GM12865 (cell line): Measurements from ENCODE around the gene DCN.

ENCODE experiments used
- DNase-seq: peaks from one replicate; pipeline ENCODE4 v3.0.0; 2010; ENCODE audit warnings: low read depth
- H3K4me3 ChIP-seq: 2 replicates; pipeline ENCODE4 v1.5.1; 2011; ENCODE audit warnings: mild to moderate bottlenecking, low read depth, low read length, control low read depth
- TF ChIP-seq, protein P1 (sequence below): IDR thresholded peaks from 2 replicates; pipeline ENCODE4 v1.5.1; 2011; ENCODE audit warnings: low read length, control low read depth, low read depth, inconsistent platforms; ENCODE audit not compliant: insufficient read depth; ENCODE audit errors: missing control alignments

The DCN gene

DNA sequence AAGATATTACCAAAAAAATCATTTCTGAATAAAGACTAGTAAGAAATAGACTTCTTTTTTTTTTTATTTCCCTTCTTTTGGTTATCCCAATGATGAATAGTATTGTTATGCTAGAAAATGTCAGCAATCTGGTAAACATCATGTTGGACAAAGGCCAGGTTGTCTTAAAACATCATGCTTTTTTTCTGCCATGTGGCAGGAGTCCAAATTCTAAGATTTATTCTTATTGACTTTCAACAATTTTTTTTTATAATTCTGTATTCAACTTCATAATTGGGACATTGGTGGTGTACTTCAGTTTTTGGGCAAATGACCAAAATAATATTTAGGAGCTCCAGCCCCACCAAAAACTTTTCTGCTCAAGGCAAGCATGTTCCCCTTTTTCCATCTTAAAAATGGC is 10.5 kb downstream of the DCN start:
- no peak overlapping the region for H3K4me3 ChIP-seq
- no peak for DNase-seq
- TF ChIP-seq, protein P1, sequence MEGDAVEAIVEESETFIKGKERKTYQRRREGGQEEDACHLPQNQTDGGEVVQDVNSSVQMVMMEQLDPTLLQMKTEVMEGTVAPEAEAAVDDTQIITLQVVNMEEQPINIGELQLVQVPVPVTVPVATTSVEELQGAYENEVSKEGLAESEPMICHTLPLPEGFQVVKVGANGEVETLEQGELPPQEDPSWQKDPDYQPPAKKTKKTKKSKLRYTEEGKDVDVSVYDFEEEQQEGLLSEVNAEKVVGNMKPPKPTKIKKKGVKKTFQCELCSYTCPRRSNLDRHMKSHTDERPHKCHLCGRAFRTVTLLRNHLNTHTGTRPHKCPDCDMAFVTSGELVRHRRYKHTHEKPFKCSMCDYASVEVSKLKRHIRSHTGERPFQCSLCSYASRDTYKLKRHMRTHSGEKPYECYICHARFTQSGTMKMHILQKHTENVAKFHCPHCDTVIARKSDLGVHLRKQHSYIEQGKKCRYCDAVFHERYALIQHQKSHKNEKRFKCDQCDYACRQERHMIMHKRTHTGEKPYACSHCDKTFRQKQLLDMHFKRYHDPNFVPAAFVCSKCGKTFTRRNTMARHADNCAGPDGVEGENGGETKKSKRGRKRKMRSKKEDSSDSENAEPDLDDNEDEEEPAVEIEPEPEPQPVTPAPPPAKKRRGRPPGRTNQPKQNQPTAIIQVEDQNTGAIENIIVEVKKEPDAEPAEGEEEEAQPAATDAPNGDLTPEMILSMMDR: no peak

DNA sequence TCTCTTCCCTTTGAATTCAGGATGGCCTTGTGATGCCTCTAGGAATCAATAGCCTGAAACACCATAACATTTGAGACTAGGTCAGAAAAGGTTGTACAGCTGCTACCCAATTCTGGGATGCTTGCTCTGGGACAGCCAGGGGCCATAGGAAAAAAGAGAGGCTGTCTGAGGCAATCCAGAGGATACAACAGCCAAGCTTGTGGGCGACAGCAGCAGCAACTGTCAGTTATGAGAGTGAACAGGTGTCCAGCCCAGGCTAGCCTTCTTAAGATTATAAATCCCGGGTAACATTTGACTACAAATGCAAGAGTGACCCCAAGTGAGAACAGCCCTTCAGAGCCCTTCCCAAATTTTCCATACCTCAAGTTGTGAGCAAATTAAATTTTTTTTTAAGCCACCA is 11.1 kb downstream of the DCN start:
- DNase-seq: no peak
- H3K4me3 ChIP-seq: no peak overlapping the region
- TF ChIP-seq, protein P1: no peak

DNA sequence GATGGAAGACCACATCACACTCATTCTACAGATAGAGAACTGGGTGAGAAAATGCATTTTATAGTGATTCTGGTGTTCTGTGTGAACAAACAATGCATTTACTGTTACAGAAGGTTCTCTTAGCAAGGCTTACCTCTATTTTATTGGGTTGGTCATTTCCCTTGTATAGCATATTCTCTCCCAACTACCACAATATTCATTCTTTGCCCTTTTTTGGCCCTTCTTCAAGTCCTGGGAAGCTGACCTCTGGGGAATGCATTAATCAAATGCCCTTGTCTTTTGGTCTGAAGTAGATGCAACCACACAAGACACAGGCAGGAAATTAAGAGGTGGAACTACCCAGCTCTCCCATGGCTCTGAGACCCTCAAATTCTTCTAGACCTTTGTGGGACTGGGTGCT is 19.5 kb downstream of the DCN start:
- TF ChIP-seq, protein P1: no peak
- DNase-seq: no peak
- H3K4me3 ChIP-seq: no peak overlapping the region

DNA sequence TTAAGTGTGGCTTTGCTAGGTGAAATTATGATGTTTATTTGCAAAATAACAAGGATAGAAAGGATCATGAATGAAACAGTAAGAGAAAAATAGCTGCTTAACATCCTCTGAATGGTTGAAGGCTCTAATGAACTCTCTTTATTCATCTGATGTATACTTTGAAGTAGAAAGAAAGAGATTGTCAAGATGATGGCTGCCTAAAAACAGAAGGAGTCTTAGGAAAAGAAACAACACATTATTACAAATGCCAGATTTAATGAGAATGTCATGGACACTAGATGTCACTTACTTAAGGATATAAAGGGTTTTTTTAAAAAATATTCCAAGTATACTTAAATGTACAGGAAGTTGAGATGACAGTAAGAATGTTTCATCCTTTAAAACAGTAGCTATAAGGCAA is 21.6 kb downstream of the DCN start:
- TF ChIP-seq, protein P1: no peak
- H3K4me3 ChIP-seq: no peak overlapping the region
- no peak for DNase-seq

DNA sequence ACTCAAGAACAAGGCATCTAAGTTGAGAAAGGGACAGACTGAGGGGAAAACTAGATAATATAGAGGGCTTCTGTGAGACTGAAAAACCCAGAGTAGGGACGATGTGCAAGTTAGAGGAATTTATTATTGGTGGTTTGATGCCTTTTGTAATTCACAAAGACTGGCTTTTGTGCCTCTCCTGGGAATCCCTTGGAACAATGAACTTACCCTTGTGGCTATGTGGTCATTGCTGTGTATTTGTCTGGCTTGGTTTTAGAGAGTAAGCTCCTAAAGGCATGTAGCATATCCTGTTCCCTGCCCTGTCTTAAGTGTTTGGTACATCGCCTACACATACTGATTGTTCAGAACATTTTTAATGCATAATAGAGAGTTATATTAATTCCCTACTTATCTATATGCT is 26.6 kb downstream of the DCN start:
- DNase-seq: no peak
- no peak overlapping the region for H3K4me3 ChIP-seq
- TF ChIP-seq, protein P1: no peak

DNA sequence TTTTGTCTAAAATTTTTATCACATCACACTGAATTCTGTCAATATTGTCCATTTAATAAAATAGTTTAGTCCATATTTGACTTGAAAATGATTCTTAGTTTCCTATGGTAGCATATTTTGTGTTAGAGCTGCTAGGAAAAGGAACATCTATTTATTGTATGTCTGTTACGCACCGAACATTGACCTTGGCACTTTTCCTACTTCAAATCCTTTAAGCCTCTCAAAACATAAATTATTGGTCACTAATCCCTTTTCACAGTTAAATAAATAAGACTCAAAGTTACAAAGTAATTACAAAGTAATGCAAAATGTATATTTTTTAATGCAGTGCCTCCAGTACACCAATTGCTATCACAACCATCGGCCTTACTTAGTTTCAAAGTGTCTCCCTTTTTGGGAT is 28.5 kb downstream of the DCN start:
- no peak for DNase-seq
- TF ChIP-seq, protein P1: no peak
- H3K4me3 ChIP-seq: no peak overlapping the region

DNA sequence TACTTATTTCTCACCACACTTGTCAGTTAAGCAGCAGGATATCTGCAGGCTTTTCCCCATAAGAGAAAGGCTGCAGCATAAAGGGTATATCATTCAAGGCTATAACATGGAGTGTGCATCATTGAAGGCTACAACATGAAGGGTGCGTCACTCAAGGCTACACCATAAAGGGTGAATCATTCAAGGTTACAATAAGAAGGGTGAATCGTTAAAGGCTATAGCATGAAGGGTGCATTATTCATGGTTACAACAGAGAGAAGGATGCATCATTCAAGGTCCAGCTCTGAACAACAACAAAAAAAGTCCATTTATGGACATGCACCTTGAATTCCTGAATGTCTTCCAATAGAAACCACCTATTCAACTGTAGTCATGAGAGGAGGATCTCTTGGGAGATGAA is 38.6 kb downstream of the DCN start:
- H3K4me3 ChIP-seq: no peak overlapping the region
- TF ChIP-seq, protein P1: no peak
- DNase-seq: no peak
